Endometrial microvascular endothelial cells (primary cell): Measurements from ENCODE around the gene ACSM3. TPM values are rescaled to one million over a fixed set of nuclear protein-coding genes. Genes with fewer than 3 reads are reported as not detected.
"Not testable (repeated sequence)": the region's sequence is repeated elsewhere in the genome, so short reads cannot be mapped to it uniquely, and the experiment has no call there.

Source experiments
- in situ Hi-C: cut with HindIII; loops from 2 replicates; pipeline ENCODE4 v1.10.0; 2017; ENCODE audit warnings: low sequenced_read_pairs, low pct_unique_long_range_greater_than_20kb; ENCODE audit errors: inconsistent ontology term
- total RNA-seq: library from RNA; depleted of rRNA; stranded (reverse); fragments of >200 nt; gene quantifications from one replicate; pipeline ENCODE4 v1.2.3, GENCODE V29; 2015; ENCODE audit errors: inconsistent ontology term

The ACSM3 gene
- total RNA-seq, 1 donor from 2014 or later: not detected

DNA sequence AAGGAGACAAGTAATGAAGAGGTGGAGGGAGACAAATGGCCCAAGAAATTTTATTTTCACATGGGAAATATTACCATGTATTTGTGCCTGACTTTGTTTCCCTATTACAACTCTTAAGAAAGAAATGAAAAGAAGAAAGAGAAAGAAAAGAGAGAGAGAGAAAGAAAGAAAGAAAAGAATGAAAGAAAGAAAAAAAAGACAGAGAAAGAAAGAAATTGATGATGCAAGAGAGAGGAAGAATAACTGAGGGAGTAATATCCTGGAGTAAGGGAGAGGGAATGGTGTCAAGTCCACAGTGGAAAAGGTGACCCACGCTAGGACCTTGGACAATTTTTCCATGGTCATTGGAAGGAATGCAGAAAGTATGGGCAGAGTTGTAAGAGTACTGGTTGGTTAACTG, 10.1 kb upstream of the ACSM3 start:
- in situ Hi-C loops: no loop called here

DNA sequence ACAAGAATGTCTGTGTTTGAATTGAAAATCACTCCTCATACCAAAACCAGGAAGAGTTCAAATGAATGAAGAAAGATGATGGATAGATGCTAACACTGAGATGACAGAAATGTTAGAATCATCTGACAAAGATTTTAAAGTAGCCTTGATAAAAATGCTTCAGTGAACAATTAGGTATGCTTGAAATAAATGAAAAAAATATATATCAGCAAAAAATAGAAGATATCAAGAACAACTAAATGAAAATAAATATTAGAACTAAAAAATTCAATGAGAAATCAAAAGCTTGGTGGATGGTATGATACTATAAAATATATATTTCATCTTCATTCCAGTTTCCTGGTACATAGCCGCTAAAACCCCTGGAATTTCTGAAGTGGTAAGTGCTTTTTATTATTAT, 8.6 kb upstream of the ACSM3 start:
- in situ Hi-C loops: no loop called here

DNA sequence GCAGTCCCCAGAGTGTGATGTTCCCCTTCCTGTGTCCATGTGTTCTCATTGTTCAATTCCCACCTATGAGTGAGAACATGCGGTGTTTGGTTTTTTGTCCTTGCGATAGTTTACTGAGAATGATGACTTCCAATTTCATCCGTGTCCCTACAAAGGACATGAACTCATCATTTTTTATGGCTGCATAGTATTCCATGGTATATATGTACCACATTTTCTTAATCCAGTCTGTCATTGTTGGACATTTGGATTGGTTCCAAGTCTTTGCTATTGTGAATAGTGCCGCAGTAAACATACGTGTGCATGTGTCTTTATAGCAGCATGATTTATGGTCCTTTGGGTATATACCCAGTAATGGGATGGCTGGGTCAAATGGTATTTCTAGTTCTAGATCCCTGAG, 8.0 kb upstream of the ACSM3 start:
- in situ Hi-C loops: not testable (repeated sequence)

DNA sequence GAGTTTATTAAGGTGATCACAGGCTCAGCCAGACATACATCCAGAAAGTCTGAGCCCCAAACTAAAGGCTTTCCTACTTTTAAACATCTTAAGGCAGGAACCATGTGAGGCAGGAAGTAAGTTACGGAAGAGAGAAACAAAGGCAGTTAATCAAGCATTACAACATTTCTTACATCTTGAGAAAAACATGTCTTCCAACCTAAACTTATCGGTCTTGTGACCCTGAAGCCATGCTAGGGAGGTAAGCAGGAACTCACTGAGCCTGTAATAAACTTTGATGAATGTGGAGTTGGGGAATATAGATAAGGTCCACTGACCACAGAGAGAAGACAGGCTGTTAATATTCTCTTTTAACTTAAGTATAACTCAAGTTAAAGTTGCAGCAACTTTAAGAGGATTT, 3.5 kb upstream of the ACSM3 start:
- in situ Hi-C loops: no loop called here

DNA sequence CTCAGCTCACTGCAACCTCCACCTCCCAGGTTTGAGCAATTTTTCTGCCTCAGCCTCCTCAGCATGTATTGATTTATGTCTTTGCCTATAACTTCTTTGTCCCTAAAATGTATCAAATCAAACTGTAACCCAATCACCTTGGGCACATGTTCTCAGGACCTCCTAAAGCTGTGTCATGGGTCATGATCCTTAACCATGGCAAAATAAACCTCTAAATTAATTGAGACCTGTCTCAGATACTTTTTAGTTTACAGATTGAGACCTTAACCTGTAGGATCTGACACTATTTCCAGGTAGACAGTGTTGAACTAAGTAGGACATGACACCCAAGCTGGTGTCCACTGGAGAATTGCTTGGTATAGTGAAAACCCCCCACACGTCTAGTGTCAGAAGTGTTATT, 2.6 kb upstream of the ACSM3 start:
- in situ Hi-C loops: no loop called here

DNA sequence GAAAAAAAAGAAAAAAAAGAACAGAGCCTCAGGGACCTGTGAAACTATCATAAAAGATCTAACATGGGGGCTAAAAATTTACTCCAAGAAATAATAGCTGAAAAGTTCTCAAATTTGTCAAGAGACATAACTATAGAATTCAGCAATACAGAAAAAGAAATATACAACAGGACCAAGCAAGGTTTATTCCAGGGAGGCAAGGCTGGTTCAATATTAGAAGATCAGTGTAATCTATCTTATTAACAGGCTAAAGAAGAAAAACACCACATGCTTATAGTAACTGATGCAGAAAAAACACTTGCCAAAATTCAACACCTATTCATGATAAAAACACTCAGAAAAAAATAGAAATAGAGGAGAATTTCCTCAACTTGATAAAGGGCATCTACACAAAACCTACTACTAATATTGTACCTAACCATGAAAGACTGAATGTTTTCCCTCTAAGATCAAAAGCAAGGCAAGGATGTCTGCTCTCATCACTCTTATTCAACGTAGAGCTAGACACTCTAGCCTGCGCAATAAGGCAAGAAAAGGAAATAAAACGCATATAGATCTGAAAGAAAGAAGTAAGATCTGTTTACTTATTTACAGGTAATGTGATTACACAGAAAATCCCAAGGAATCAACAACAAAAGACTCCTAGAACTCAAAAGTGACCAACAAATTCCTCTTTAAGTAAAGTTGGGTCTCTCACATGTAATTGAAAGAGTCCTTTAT, 1.2 kb upstream of the ACSM3 start:
- in situ Hi-C loops: no loop called here

DNA sequence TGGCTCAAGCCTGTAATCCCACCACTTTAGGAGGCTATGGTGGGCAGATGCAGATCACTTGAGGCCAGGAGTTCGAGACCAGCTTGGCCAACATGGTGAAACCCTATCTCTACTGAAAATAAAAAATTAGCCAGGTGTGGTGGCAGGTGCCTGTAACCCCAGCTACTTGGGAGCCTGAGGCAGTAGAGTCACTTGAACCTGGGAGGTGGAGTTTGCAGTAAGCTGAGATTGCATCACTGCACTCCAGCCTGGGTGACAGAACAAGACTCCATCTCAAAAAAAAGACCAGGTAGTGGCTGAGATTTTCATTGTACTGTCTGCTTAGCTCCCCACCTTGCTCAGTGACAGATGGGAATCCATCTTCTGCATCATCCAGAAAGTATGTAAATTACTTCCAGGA, 634 bp downstream of the ACSM3 start:
- in situ Hi-C loops: not testable (repeated sequence)

DNA sequence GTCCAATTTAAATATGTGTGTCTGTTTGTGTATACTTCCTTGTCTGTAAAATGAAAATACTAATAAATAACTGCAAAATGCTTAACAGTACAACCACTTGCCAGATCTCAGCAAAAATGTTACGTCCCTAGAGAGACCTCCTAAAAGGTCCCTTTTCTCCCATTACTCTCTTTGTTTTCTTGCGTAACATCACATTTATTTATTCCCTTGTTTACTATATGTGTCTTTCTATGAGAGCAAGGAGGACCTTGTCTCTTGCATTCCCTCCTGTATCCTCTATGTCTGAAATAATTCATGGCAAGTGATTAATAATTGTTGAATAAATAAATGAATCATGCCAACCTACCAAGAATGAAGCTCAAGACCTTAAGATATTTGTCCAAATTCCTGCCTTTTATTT, 1.9 kb downstream of the ACSM3 start:
- in situ Hi-C loops: no loop called here

DNA sequence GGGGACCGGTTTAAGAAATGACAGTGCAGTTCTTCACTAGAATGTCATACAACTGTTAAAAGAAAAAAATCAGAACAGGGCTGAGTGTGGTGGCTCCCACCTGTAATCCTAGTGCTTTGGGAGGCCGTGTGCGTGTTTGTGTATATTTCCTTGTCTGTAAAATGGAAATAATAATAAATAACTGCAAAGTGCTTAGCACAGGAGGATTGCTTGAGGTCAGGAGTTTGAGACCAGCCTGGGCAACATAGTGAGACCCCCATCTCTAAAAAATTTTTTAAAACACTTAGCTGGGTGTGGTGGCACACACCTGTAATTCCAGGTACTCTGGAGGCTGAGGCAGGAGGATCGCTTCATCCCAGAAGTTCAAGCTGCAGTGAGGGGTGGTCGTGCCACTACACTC, 2.5 kb downstream of the ACSM3 start:
- in situ Hi-C loops: no loop called here

DNA sequence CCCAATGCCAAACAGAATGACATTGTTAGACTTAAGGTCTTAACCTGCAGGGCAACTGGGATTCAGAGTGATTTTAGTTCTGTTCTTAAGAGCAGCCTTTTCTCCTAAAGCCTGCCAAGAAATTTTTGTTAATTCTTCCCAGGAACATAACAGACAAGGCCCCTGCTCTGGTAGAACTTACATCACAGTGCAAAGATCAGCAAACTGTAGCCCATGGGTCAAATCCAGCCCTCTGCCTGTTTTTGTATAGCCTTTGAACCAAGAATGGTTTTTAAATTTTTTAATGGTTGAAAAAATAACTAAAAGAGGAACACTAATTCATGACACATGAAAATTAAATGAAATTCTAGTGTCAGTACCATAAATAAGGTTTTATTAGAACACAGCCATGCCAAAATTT, 3.8 kb downstream of the ACSM3 start:
- in situ Hi-C loops: no loop called here

DNA sequence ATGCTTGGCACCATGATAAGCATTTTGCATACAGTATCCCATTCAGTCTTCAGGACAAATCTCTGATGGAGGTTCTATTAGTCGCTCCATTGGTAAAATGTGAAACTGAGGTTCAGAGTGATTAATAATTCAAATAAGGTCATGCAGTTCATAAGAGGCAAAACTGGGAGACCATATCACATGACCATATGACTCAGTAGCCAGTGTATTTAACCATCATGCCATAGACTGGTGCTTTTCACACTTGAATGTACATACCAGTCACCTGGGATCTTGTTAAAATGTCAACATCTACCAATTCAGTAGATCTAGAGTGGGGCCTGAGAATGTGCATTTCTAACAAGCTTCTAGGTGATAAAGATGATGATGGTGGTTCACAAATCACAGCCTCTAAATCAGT, 4.3 kb downstream of the ACSM3 start:
- in situ Hi-C loops: no loop called here

DNA sequence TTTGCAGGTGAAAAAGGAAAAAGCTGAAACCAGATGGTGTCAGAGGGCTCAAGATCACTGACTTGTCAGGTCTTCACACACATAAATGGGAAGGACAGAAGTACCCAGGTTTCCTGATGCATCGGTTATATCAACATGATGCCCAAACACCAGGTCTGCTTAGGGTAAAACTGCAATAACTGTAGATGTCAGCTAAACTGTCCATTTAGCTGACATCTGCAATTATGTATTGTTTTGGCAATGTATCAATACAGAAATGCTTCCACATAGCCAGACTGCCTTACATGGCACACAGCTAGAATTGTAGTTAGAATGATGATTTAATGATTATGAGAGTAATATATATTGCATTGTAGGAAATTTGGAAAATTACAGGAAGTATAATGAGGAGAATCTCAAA, 5.0 kb downstream of the ACSM3 start:
- in situ Hi-C loops: no loop called here

DNA sequence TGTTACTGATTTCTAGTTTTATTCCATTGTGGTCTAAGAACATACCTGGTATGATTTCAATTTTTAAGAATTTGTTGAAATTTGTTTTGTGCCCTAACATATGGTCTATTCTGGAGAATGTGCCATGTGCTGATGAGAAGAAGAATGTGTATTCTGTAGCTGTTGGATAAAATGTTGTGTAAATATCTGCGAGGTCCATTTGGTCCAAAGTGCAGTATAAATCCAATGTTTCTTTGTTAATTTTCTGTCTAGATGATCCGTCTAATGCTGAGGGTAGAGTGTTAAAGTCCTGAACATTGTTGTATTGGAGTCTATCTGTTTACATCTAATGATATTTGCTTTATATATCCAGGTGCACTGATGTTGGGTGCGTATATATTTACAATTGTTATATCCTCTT, 9.9 kb downstream of the ACSM3 start:
- in situ Hi-C loops: no loop called here

DNA sequence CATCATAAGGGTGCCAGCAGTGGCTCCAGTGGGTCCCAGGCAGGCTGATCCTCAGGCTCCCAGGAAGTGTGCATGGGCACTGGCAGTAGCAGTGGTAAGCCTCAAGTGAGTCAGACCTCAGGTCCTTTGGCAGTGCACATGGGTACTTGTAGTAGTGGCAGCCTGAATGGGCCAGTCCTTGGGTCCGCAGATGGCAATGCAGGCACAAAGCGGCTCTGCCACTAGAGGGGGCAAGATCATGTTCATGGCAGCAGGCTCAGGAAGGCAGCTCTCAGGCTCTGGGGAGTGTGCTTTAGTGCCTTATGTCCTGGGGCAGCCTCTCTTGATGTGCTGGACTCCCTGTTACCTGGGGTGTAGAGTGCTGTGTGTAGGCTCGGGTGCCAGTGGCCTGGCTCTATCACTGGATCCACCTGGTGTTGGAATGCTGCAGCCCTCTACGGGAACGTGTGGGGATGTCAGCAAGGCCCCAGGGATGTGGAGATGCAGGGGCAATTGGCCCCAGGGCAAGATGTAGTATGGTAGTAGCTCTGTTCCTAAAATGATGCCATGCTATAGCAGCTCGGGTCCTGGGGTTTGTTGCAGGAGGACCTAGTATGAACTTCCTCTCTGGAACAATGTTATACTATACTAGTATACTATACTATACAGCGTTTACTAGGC, 11.0 kb downstream of the ACSM3 start:
- in situ Hi-C loops: no loop called here

DNA sequence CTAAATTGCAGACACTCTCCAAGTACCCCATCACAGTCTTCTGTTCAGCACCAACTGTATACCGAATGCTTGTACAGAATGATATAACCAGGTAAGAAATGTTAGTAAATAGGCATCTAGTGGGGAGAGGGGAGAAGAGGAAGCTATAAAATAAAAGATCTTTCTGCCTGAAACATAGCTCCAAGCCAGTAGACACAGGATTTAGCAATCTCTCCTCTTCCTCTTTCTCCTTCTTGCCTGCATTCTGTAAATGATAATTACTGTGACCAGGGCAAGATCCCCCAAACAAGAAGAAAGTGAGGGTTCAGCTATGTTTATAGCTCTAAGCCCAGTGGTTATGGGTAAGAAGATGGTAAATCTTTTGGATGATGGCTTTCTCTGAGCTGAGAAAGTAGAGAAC, 17.9 kb downstream of the ACSM3 start:
- in situ Hi-C loops: no loop called here

DNA sequence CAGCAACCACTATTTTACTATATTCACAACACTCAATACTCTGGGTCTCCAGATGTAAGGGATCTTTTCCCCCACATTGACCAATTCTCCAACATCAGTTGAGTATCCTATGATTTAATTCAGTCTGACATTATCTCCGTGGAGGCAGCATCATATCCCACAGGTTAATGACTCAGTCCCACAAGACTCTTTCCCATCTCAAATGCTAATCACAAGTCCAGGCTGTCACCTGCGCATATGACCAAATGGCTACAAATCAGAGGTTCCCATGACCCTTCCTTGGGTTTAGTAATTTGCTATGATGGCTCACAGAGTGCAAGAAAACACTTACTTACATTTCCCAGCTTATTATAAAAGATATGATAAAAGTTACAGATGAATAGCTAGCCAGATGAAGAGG, 18.7 kb downstream of the ACSM3 start:
- in situ Hi-C loops: no loop called here

DNA sequence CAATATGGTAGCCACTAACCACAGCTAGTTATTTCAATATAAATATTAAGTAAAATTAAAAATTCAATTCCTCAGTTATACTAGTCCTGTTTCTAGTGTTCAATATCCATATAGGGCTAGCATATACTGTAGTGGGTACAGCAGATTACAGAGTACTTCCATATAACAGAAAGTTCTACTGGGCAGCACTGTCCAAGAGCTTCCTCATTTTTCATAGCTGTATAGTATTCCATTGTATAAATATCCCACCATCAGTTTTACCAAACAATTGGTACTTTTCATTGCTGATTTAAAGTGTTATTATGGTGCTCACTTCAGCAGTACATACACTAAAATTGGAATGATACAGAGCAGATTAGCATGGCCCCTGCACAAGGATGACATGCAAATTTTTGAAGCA, 20.4 kb downstream of the ACSM3 start:
- in situ Hi-C loops: no loop called here

DNA sequence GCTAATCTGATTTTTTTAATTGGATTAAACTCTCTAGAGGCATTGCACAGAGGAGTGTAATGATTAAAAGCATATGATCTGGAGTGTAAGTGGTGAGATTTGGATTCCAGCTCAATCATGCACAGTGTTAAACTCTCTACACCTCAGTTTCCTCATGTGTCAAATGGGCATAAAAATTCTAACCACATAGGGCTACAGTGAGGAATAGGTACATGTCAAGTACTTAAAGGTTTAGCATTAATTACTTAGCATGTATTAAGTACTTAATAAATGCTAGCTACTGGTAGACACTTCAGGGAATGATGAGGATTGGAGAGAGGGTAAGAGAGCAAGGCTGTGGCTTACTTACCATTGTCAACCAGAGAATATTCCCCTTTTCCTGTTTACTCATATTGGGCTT, 25.3 kb downstream of the ACSM3 start:
- in situ Hi-C loops: no loop called here

DNA sequence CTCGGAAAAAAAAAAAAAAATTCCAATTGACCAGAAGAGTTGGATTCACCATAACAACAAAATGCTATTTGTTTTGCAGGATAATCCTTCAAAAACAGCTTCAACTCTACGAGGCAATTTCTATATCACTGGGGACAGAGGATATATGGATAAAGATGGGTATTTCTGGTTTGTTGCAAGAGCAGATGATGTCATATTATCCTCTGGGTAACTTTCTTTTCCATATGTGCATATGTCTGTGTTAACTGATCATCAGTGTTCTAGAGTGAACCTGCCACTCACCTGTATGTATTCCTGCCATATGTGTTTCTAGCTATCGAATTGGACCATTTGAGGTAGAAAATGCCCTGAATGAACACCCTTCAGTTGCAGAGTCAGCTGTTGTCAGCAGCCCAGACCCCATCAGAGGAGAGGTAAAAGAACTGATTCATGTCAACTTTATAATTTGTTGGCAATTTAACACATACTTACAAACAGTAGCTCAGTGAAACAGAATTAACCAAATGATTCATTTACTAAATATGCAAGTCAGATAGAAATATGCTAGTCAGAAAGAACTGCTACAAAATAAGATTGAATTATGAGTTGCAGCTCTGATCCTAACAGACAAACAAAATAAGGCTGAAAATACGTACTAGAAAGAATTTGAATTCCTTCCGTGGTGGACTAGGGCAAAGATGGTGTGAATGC, 28.3 kb downstream of the ACSM3 start:
- in situ Hi-C loops: no loop called here

DNA sequence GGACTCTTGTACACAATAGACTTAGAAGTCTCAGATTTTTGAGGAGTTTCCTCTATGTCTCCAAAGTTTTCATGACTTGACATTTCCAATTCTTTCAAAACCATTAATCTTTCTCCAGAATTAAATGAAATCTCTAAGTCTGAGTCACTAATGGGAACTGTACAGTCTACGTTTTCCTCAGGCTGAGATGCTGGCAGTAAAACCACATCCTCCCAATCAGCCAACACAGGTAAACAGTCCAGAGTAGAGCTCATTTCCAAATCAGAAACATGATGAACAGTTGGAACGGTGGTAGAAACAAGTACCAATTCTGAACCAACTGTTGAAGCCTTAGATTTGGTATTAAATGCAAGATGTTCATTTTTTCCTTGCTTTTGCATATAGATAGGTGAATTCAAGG, 34.5 kb downstream of the ACSM3 start:
- in situ Hi-C loops: no loop called here
